ENCODE data around the gene NTN3. TPM values are rescaled to one million over a fixed set of nuclear protein-coding genes. Genes with fewer than 3 reads are reported as not detected.

The NTN3 gene
- total and polyA plus RNA-seq, 10 donors, result 0.03 to 0.28 (median 0.13) TPM; not detected in 5

DNA sequence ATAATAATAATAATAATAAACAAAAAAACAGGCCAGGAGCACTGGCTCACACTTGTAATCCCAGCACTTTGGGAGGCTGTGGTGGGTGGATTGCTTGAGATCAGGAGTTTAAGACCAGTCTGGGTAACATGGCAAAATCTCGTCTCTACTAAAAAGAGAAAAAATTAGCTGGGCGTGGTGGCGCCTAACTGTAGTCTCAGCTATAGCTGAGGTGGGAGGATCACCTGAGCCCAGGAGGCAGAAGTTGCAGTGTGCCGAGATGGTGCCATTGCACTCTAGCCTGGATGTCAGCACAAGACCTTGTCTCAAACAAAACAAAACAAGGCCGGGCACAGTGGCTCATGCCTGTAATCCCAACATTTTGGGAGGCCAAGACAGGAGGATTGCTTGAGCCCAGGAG lies 23.9 kb downstream of the NTN3 start:
- Histone ChIP-seq H3K36me3 (peaks cover 0 to 51% (median 17%) of the 10 kb centered on the region in 6 donors), H3K4me1 (peaks cover 0 to 16% (median 5%) of the 10 kb centered on the region in 6 donors), H3K9me3 (no peaks in the 10 kb centered on the region), H3K27ac (no peak overlapping the region), H3K27me3 (replicated peaks in 1 of 7) (no peaks in the 10 kb centered on the region), H3K4me3 (no peak overlapping the region)
- DNase-seq, result no peak
- WGBS, 5 donors, result 93 to 95% (median 95%) methylated on average over 5 of the region's 5 CpGs
- intact Hi-C loops (cut with DNase I; ENCODE audit: low total_unique reads), result loop anchor here (10.0 kb wide), 1 partner anchor 60 kb away; no protein-coding TSS in a partner anchor
- TF ChIP-seq, protein P1, sequence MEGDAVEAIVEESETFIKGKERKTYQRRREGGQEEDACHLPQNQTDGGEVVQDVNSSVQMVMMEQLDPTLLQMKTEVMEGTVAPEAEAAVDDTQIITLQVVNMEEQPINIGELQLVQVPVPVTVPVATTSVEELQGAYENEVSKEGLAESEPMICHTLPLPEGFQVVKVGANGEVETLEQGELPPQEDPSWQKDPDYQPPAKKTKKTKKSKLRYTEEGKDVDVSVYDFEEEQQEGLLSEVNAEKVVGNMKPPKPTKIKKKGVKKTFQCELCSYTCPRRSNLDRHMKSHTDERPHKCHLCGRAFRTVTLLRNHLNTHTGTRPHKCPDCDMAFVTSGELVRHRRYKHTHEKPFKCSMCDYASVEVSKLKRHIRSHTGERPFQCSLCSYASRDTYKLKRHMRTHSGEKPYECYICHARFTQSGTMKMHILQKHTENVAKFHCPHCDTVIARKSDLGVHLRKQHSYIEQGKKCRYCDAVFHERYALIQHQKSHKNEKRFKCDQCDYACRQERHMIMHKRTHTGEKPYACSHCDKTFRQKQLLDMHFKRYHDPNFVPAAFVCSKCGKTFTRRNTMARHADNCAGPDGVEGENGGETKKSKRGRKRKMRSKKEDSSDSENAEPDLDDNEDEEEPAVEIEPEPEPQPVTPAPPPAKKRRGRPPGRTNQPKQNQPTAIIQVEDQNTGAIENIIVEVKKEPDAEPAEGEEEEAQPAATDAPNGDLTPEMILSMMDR (IDR thresholded peaks at IDR 0.05 in 8 of 11, conservative IDR thresholded peaks at IDR 0.05 in 3 of 11), result no peak
- TF ChIP-seq POLR2A (IDR thresholded peaks at IDR 0.05), result no peak
- TF ChIP-seq POLR2AphosphoS5 (IDR thresholded peaks at IDR 0.05), result no peak

DNA sequence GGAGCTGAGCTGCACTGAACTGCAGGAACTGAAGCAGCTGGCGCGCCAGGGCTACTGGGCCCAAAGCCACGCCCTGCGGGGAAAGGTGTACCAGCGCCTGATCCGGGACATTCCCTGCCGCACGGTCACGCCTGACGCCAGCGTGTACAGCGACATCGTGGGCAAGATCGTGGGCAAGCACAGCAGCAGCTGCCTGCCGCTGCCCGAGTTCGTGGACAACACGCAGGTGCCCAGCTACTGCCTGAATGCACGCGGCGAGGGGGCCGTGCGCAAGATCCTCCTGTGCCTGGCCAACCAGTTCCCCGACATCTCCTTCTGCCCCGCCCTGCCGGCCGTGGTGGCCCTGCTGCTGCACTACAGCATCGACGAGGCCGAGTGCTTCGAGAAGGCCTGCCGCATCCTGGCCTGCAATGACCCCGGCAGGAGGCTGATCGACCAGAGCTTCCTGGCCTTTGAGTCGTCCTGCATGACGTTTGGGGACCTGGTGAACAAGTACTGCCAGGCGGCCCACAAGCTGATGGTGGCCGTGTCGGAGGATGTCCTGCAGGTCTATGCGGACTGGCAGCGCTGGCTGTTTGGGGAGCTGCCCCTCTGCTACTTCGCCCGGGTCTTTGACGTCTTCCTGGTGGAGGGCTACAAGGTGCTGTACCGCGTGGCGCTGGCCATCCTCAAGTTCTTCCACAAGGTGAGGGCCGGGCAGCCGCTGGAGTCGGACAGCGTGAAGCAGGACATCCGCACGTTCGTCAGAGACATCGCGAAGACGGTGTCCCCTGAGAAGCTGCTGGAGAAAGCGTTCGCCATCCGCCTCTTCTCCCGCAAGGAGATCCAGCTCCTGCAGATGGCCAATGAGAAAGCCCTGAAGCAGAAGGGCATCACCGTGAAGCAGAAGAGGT lies 25.4 kb downstream of the NTN3 start:
- Histone ChIP-seq H3K4me1 (peaks cover 5 to 26% (median 10%) of the 10 kb centered on the region in 6 donors), H3K27ac (no peak overlapping the region), H3K27me3 (replicated peaks in 1 of 7) (no peaks in the 10 kb centered on the region), H3K9me3 (no peaks in the 10 kb centered on the region), H3K4me3 (no peak overlapping the region), H3K36me3 (peaks cover 0 to 47% (median 17%) of the 10 kb centered on the region in 6 donors)
- 92 to 96% (median 95%) methylated on average over 35 to 62 of the region's 62 CpGs for WGBS, 5 donors
- intact Hi-C loops (cut with DNase I; ENCODE audit: low total_unique reads), result loop anchor here (10.0 kb wide), 1 partner anchor 62 kb away; no protein-coding TSS in a partner anchor
- DNase-seq, result peak; percentile 69
- no peak for TF ChIP-seq POLR2A (IDR thresholded peaks at IDR 0.05)
- TF ChIP-seq, protein P1 (IDR thresholded peaks at IDR 0.05 in 8 of 11, conservative IDR thresholded peaks at IDR 0.05 in 3 of 11), result no peak
- TF ChIP-seq POLR2AphosphoS5 (IDR thresholded peaks at IDR 0.05), result no peak

DNA sequence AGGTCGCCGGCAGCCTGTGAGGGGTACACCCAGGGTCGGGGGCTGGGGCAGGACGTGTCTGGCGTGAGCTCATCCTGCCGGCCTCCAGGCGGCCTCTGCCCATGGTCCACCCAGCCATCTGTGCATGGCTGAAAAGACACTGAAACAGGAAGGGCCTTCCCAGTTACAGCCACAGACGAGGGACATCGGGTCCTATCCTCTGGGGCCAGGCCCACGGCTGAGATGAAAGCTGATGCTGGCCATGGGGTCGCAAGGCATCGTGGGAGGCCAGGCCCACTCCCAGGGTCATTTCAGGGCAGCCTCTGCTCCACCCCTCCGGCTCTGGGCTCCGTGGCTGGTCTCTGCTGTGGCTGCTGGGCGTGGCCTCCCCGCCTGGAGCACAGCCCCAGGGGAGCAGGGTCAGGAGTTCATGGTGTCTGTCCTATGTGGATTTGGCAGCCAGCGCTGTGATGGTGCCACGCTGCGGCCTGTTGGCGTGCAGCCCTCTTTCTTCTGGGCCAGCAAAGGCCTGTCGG lies 26.1 kb downstream of the NTN3 start:
- WGBS, 5 donors, result 60 to 80% (median 74%) methylated on average over 12 to 21 of the region's 21 CpGs
- TF ChIP-seq, protein P1 (IDR thresholded peaks at IDR 0.05 in 8 of 11, conservative IDR thresholded peaks at IDR 0.05 in 3 of 11), result no peak
- TF ChIP-seq POLR2AphosphoS5 (IDR thresholded peaks at IDR 0.05), result peak in 2 of 3 donors; percentile 23 to 58
- DNase-seq, result peak; percentile 72
- no peaks in the 10 kb centered on the region for H3K9me3 ChIP-seq
- peaks cover 10 to 33% (median 16%) of the 10 kb centered on the region in 6 donors for H3K4me1 ChIP-seq
- peak overlapping the region in 1 of 8 donors; percentile 21 for H3K27ac ChIP-seq
- no peaks in the 10 kb centered on the region for H3K27me3 ChIP-seq (replicated peaks in 1 of 7)
- intact Hi-C loops (cut with DNase I; ENCODE audit: low total_unique reads), result loop anchor here (10.0 kb wide), 1 partner anchor 62 kb away; no protein-coding TSS in a partner anchor
- H3K4me3 ChIP-seq, result no peak overlapping the region
- H3K36me3 ChIP-seq, result peaks cover 0 to 47% (median 17%) of the 10 kb centered on the region in 6 donors
